Activated CD4-positive, alpha-beta memory T cell treated with anti-CD3 and anti-CD28 coated beads, Interleukin-2, amount 10 ng/mL, durations not matched to agents 7 days and 5 days (primary cell): ENCODE data around the gene CDC14A. TPM values are rescaled to one million over a fixed set of nuclear protein-coding genes. Genes with fewer than 3 reads are reported as not detected.

Source experiments
- CTCF ChIA-PET: fragments of 350-600 bp; sonication (Branson Sonifier 250); formaldehyde crosslinking; loops from one replicate; lab custom pipeline; 2021; ENCODE audit warnings: antibody characterized with exemption, inconsistent platforms; lab: Charles Lee
- POLR2A ChIA-PET: fragments of 350-600 bp; sonication (Branson Sonifier 250); formaldehyde crosslinking; loops from one replicate; lab custom pipeline; 2021; ENCODE audit warnings: antibody characterized with exemption; lab: Charles Lee
- DNase-seq: peaks from one replicate; pipeline ENCODE4 v3.0.0-alpha.2; 2020
- H3K27ac Mint-ChIP-seq: one replicate; pipeline ENCODE4 v1.8.0; 2021; ENCODE audit warnings: mild to moderate bottlenecking, mixed read lengths
- H3K27me3 Mint-ChIP-seq: one replicate; pipeline ENCODE4 v1.8.0; 2021; ENCODE audit warnings: mixed read lengths
- H3K36me3 Mint-ChIP-seq: one replicate; pipeline ENCODE4 v1.8.0; 2021; ENCODE audit warnings: low read depth, mixed read lengths
- H3K4me1 Mint-ChIP-seq: one replicate; pipeline ENCODE4 v1.8.0; 2021; ENCODE audit warnings: mixed read lengths
- H3K4me3 Mint-ChIP-seq: one replicate; pipeline ENCODE4 v1.8.0; 2021; ENCODE audit warnings: mild to moderate bottlenecking, mixed read lengths
- H3K9me3 Mint-ChIP-seq: one replicate; pipeline ENCODE4 v1.8.0; 2021; ENCODE audit warnings: mixed read lengths
- total RNA-seq, 2 experiments: library from RNA; stranded (reverse); gene quantifications; one replicate each; pipeline ENCODE4 v1.2.3, GENCODE V29; 2021

The CDC14A gene
- total RNA-seq, 2 experiments from 2014 or later = 41.8 to 44.9 TPM

DNA sequence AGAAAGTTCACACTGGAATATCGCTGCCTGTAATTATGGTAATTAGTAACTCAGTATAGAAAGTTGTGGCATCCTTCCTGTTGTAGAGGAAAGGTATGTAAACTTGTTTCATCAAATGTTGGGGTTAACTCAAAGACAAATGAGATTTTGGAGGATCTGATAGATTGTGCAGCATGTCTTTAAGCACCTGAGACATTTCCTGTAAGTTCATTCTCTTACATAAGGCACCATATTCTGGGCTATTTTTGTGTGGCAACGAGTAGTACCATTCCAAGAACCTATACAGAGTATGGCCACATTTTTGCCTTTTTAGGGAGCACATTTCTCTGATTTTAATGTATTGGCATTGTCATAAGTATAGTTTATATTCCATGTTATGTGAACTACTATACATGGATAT, 88.8 kb downstream of the CDC14A start:
- H3K36me3 Mint-ChIP-seq = peaks cover 55% of the 10 kb centered on the region
- peak overlapping the region; percentile 88 for H3K27ac Mint-ChIP-seq
- ChIA-PET CTCF (interaction anchor here (0.7 to 3.6 kb wide), 4 partner anchors 11 to 40 kb away, joined by 4 to 22 read pairs (median 5); no protein-coding TSS in a partner anchor), POLR2A (interaction anchor here (1.0 to 8.0 kb wide), 9 partner anchors 10 to 403 kb away, joined by 3 to 96 read pairs (median 6); partner anchors contain the start of gene CDC14A)
- no peaks in the 10 kb centered on the region for H3K27me3 Mint-ChIP-seq
- peak overlapping the region; percentile 22 for H3K4me3 Mint-ChIP-seq
- no peak for DNase-seq
- H3K4me1 Mint-ChIP-seq = peaks cover 84% of the 10 kb centered on the region
- H3K9me3 Mint-ChIP-seq = no peaks in the 10 kb centered on the region

- peak; percentile 54 for DNase-seq
- ChIA-PET POLR2A (interaction anchor here (0.8 to 8.3 kb wide), 9 partner anchors 10 to 88 kb away, joined by 4 to 96 read pairs (median 6); partner anchors contain the start of gene CDC14A), CTCF (interaction anchor here (0.7 to 3.6 kb wide), 4 partner anchors 12 to 54 kb away, joined by 4 to 22 read pairs (median 4); no protein-coding TSS in a partner anchor)
- Mint-ChIP-seq H3K27me3 (no peaks in the 10 kb centered on the region), H3K4me1 (peaks cover 84% of the 10 kb centered on the region), H3K9me3 (no peaks in the 10 kb centered on the region), H3K27ac (peak overlapping the region; percentile 88), H3K36me3 (peaks cover 54% of the 10 kb centered on the region), H3K4me3 (no peak overlapping the region)
These were observed 89.3 kb downstream of the CDC14A start for GRCh38 chr1:100441651-100442050.

DNA sequence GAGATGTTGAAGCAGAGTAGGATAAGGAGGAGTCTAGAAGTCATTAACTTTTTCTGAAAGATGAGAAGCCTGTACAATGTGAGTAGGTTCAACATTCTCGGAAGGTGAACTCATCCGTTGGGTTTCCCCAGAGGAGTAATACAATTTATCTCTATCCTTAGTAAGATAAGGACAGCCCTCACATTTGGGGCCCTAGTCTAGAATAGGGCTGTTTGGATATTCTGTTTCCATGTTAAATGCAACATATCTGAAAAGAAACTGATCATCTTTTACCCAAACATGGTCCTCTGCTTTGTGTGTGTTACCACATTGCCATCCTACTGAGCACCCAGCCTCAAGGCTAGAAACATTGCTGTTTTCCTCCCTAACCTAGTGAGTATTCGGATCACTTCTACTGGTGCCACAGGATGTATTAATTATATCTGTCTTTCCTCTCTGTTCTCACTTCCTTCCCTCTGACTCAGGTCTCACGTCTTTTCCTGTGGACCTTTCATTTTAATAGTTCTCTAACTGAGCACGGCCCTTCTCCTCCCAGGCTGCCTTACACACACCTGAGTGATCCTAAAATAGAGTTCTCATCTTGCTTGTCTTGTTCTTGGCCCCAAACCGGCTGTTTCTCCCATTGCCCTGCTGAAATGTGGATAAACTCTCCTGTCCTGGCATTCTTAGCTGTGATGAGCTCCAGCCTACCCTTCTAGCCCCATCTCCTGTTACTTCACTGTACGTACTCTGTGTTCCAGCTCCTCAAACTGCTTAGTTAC, 91.7 kb downstream of the CDC14A start:
- H3K4me1 Mint-ChIP-seq = peaks cover 89% of the 10 kb centered on the region
- POLR2A ChIA-PET = interaction anchor here (0.9 to 8.3 kb wide), 9 partner anchors 10 to 406 kb away, joined by 3 to 96 read pairs (median 15); partner anchors contain the start of genes CDC14A and RTCA
- H3K4me3 Mint-ChIP-seq = peak overlapping the region; percentile 80
- peak; percentile 50 for DNase-seq
- H3K36me3 Mint-ChIP-seq = peaks cover 60% of the 10 kb centered on the region
- no peaks in the 10 kb centered on the region for H3K27me3 Mint-ChIP-seq
- CTCF ChIA-PET = interaction anchor here (1.1 to 4.3 kb wide), 5 partner anchors 12 to 178 kb away, joined by 3 to 17 read pairs (median 3); partner anchors contain the start of genes CDC14A and RTCA
- peaks cover 2% of the 10 kb centered on the region for H3K9me3 Mint-ChIP-seq
- peak overlapping the region; percentile 98 for H3K27ac Mint-ChIP-seq

DNA sequence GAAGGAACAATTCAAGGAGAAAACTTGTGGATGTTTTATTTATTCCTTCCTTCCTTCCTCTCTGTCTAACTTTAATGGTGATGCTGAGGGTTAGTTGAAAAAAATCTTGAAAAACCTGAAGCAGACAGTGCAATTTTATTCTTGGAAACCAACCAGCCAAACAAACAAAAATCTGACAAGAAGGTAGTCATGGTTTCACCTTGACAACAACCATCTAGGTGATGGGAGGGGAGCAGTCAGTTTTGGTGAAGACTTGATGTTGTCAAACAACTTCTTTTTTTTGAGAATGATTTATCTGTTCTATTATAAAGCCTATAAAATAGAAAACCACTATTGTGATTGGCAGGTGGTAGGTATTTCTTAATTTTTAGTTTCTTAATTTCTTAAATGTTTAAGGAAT, 93.3 kb downstream of the CDC14A start:
- Mint-ChIP-seq H3K36me3 (peaks cover 65% of the 10 kb centered on the region), H3K4me1 (peaks cover 90% of the 10 kb centered on the region), H3K9me3 (peaks cover 2% of the 10 kb centered on the region), H3K27ac (peak overlapping the region; percentile 98), H3K4me3 (peak overlapping the region; percentile 45), H3K27me3 (no peaks in the 10 kb centered on the region)
- ChIA-PET POLR2A (interaction anchor here (1.2 to 8.3 kb wide), 8 partner anchors 8 to 408 kb away, joined by 5 to 96 read pairs (median 16); partner anchors contain the start of genes CDC14A and RTCA), CTCF (interaction anchor here (0.7 to 4.3 kb wide), 3 partner anchors 11 to 179 kb away, joined by 3 to 17 read pairs (median 4); partner anchors contain the start of gene RTCA)
- no peak for DNase-seq

DNA sequence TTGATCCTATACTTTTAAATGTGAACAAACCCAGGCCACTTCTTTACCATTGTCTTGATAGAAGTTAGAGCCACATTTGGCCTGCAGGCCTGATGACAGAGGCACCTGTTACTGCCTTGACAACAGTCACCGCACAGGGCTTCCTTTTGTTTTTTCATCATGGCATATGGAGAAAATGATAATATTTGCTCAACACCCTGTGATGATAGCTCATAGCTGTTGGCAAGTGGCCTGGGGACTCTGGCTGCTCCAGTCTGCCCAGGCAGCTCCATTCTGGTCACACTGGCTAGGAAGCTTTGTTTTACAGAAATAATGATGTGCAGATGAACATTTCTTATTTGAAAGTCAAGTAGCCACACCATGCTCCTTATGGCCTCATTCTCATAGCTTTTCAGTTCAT, 96.1 kb downstream of the CDC14A start:
- no peak for DNase-seq
- ChIA-PET CTCF (interaction anchor here (1.0 to 4.3 kb wide), 6 partner anchors 8 to 93 kb away, joined by 3 to 17 read pairs (median 6); no protein-coding TSS in a partner anchor), POLR2A (interaction anchor here (1.5 to 8.3 kb wide), 6 partner anchors 8 to 182 kb away, joined by 3 to 61 read pairs (median 14); partner anchors contain the start of genes CDC14A and RTCA)
- Mint-ChIP-seq H3K4me3 (peak overlapping the region; percentile 61), H3K4me1 (peaks cover 97% of the 10 kb centered on the region), H3K27ac (peak overlapping the region; percentile 85), H3K36me3 (peaks cover 72% of the 10 kb centered on the region), H3K9me3 (peaks cover 2% of the 10 kb centered on the region), H3K27me3 (no peaks in the 10 kb centered on the region)

- peak overlapping the region; percentile 85 for H3K27ac Mint-ChIP-seq
- peaks cover 2% of the 10 kb centered on the region for H3K9me3 Mint-ChIP-seq
- CTCF ChIA-PET = interaction anchor here (0.9 to 1.6 kb wide), 2 partner anchors 13 to 14 kb away, joined by 3 to 4 read pairs; no protein-coding TSS in a partner anchor
- peaks cover 67% of the 10 kb centered on the region for H3K36me3 Mint-ChIP-seq
- POLR2A ChIA-PET = interaction anchor here (0.9 to 8.3 kb wide), 8 partner anchors 9 to 316 kb away, joined by 3 to 61 read pairs (median 12); partner anchors contain the start of genes CDC14A, RTCA and TRMT13
- no peaks in the 10 kb centered on the region for H3K27me3 Mint-ChIP-seq
- peaks cover 94% of the 10 kb centered on the region for H3K4me1 Mint-ChIP-seq
- DNase-seq = peak; percentile 38
- H3K4me3 Mint-ChIP-seq = peak overlapping the region; percentile 61
These were observed 97.2 kb downstream of the CDC14A start for GRCh38 chr1:100449477-100449876.

- Mint-ChIP-seq H3K4me3 (no peak overlapping the region), H3K36me3 (peaks cover 66% of the 10 kb centered on the region), H3K4me1 (peaks cover 86% of the 10 kb centered on the region), H3K27me3 (no peaks in the 10 kb centered on the region), H3K27ac (peak overlapping the region; percentile 85), H3K9me3 (peaks cover 2% of the 10 kb centered on the region)
- no peak for DNase-seq
- CTCF ChIA-PET = interaction anchor here (0.8 to 2.8 kb wide), 5 partner anchors 13 to 415 kb away, joined by 3 to 8 read pairs (median 4); partner anchors contain the start of gene RTCA
- POLR2A ChIA-PET = interaction anchor here (1.0 to 5.4 kb wide), 8 partner anchors 8 to 186 kb away, joined by 4 to 28 read pairs (median 16); partner anchors contain the start of genes CDC14A and RTCA
These were observed 100.3 kb downstream of the CDC14A start for GRCh38 chr1:100452641-100453040.

DNA sequence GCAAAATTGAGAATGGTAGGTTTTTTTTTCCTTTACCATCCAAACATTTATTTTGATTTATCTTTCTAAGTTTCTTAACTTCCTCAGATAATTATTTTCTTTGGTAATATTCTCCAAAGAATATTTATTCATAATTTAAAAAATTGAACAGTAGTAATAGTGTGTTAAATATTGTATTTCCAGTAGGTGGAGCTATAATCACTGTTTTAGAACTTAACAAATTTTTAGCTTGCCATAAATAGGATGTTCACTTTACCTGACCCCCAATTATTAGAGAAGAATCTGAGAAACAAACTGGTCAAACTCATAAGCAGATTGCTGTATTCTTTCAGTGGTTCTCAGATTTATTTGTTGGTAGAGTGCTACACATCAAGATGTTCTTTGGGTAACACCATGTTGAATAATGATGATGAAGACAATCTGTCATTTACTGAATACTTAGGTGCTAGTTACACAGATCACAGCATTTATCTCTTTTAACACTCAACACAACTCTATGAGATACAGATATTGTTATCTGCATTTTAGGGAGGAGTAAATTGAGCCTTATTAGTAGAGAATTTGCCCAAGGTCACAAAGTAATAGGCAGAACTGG, 103.3 kb downstream of the CDC14A start:
- Mint-ChIP-seq H3K4me1 (peaks cover 74% of the 10 kb centered on the region), H3K27ac (peak overlapping the region; percentile 61), H3K36me3 (peaks cover 38% of the 10 kb centered on the region), H3K4me3 (no peak overlapping the region), H3K27me3 (no peaks in the 10 kb centered on the region), H3K9me3 (no peaks in the 10 kb centered on the region)
- ChIA-PET POLR2A (interaction anchor here (0.6 to 5.8 kb wide), 11 partner anchors 11 to 440 kb away, joined by 3 to 69 read pairs (median 5); partner anchors contain the start of genes CDC14A, RTCA and SLC30A7), CTCF (interaction anchor here (0.6 to 7.7 kb wide), 29 partner anchors 8 to 733 kb away, joined by 3 to 114 read pairs (median 3); partner anchors contain the start of genes CDC14A, RTCA, SASS6 and TRMT13)
- no peak for DNase-seq

DNA sequence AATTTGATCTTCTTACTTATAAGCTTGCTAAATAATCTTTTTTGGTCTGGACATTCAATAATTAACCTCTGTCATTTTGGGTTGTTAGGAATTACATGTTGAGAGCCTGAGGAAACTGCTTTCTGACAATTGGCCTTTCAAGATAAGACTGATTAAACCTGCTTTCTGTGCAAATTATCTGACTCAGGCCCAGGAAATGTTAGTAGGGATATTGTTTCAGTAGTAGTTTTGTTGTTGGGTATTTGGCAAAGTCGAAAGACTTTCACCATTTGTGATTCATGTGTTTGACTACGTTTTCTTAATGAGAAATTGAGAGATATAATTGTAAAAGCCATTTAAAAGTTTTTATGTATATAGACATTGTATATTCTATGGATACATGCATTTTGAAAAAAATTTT, 104.6 kb downstream of the CDC14A start:
- Mint-ChIP-seq H3K36me3 (peaks cover 30% of the 10 kb centered on the region), H3K4me1 (peaks cover 61% of the 10 kb centered on the region), H3K27me3 (no peaks in the 10 kb centered on the region), H3K4me3 (no peak overlapping the region), H3K27ac (no peak overlapping the region), H3K9me3 (no peaks in the 10 kb centered on the region)
- ChIA-PET CTCF (interaction anchor here (0.7 to 7.7 kb wide), 16 partner anchors 10 to 419 kb away, joined by 3 to 114 read pairs (median 4); partner anchors contain the start of genes CDC14A and RTCA), POLR2A (interaction anchor here (0.7 to 5.8 kb wide), 7 partner anchors 10 to 419 kb away, joined by 3 to 69 read pairs (median 3); partner anchors contain the start of gene CDC14A)
- no peak for DNase-seq

GRCh38 chr1:100457683-100458082, 105.4 kb downstream of the CDC14A start:
- Mint-ChIP-seq H3K9me3 (no peaks in the 10 kb centered on the region), H3K4me1 (peaks cover 56% of the 10 kb centered on the region), H3K27ac (no peak overlapping the region), H3K36me3 (peaks cover 31% of the 10 kb centered on the region), H3K4me3 (no peak overlapping the region), H3K27me3 (no peaks in the 10 kb centered on the region)
- ChIA-PET POLR2A (interaction anchor here (1.0 to 5.8 kb wide), 4 partner anchors 10 to 420 kb away, joined by 3 to 69 read pairs (median 3); partner anchors contain the start of gene CDC14A), CTCF (interaction anchor here (0.6 to 7.7 kb wide), 8 partner anchors 10 to 318 kb away, joined by 3 to 114 read pairs (median 6); partner anchors contain the start of genes CDC14A and RTCA)
- DNase-seq = no peak

DNA sequence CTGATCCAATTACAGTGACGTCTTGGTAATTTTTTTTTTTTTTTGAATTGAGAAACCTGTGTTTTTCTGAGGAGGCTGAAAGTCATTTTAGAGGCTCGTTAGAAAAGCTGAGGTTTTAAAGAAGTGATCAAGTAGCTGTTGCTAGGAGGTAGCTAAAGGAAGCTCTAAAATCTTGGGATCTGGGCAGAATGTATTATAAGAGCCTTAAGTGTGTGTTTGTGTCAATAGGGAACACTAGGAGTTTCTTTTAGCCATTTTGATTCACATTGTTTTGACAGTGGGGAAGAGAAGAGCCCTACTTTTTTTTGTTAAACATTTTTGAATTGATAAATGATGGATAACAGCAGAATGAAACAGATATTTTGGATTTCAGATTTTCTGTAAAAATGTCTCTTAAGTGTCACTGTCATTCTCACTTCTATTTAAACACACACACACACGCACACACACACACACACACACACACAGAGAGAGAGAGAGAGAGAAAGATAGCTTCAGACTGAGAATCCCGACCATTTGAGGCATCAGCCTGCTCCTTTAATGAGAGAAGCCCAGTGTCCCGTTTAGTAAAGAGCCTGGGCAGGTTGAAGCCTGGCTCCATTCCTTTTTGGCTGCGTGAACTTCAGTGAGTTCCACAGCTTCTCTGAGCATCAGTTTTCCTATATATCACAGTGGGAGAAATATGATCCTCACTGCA, 106.5 kb downstream of the CDC14A start:
- DNase-seq = no peak
- Mint-ChIP-seq H3K4me3 (no peak overlapping the region), H3K9me3 (no peaks in the 10 kb centered on the region), H3K4me1 (peaks cover 54% of the 10 kb centered on the region), H3K27ac (peak overlapping the region; percentile 58), H3K27me3 (no peaks in the 10 kb centered on the region), H3K36me3 (peaks cover 38% of the 10 kb centered on the region)
- CTCF ChIA-PET = interaction anchor here (0.6 to 7.7 kb wide), 39 partner anchors 10 to 827 kb away, joined by 3 to 114 read pairs (median 4); partner anchors contain the start of genes CDC14A, DBT, RTCA and SASS6
- POLR2A ChIA-PET = interaction anchor here (0.8 to 5.8 kb wide), 9 partner anchors 12 to 325 kb away, joined by 3 to 69 read pairs (median 4); partner anchors contain the start of genes CDC14A, RTCA and TRMT13
